Esophagus muscularis mucosa (tissue), 4 donors: ENCODE measurements around the gene SLC48A1.

ENCODE experiments used
- EP300 ChIP-seq: sonication (generic); formaldehyde crosslinking; IDR thresholded peaks from one replicate; pipeline ENCODE4 v1.6.1; 2017; ENCODE audit warnings: antibody characterized with exemption
- POLR2A ChIP-seq: fragments of 450-650 bp; IDR thresholded peaks from one replicate; pipeline ENCODE4 v1.6.1; 2017; ENCODE audit warnings: antibody characterized with exemption, moderate library complexity, mild to moderate bottlenecking, low read depth
- TF ChIP-seq, protein P1 (sequence below), 3 experiments: fragments of 200-600 bp in 2 of 3; fragments of 450-650 bp in 1 of 3; sonication (generic) in 2 of 3; IDR thresholded peaks; one replicate each; pipeline ENCODE4 v1.5.1; 2017 to 2019; ENCODE audit warnings: antibody characterized with exemption in 3 of 3, mild to moderate bottlenecking in 2 of 3, moderate library complexity in 1 of 3

GRCh38 chr12:47763481-47764346, 9.3 kb upstream of the SLC48A1 start:
- TF ChIP-seq, protein P1, sequence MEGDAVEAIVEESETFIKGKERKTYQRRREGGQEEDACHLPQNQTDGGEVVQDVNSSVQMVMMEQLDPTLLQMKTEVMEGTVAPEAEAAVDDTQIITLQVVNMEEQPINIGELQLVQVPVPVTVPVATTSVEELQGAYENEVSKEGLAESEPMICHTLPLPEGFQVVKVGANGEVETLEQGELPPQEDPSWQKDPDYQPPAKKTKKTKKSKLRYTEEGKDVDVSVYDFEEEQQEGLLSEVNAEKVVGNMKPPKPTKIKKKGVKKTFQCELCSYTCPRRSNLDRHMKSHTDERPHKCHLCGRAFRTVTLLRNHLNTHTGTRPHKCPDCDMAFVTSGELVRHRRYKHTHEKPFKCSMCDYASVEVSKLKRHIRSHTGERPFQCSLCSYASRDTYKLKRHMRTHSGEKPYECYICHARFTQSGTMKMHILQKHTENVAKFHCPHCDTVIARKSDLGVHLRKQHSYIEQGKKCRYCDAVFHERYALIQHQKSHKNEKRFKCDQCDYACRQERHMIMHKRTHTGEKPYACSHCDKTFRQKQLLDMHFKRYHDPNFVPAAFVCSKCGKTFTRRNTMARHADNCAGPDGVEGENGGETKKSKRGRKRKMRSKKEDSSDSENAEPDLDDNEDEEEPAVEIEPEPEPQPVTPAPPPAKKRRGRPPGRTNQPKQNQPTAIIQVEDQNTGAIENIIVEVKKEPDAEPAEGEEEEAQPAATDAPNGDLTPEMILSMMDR (IDR thresholded peaks at IDR 0.05): no peak
- TF ChIP-seq POLR2A (no peak), EP300 (no peak)
